IPS DF 4.7 (cell line): ENCODE results near the gene UFSP2.
A peak's percentile ranks its signal among the peaks of the same experiment; 100 is the strongest.

ENCODE experiments used
- DNase-seq: peaks from one replicate; pipeline ENCODE4 v3.0.0-alpha.2; 2013; ENCODE audit warnings: low spot score; ENCODE audit errors: extremely low read depth

Gene UFSP2, protein sequence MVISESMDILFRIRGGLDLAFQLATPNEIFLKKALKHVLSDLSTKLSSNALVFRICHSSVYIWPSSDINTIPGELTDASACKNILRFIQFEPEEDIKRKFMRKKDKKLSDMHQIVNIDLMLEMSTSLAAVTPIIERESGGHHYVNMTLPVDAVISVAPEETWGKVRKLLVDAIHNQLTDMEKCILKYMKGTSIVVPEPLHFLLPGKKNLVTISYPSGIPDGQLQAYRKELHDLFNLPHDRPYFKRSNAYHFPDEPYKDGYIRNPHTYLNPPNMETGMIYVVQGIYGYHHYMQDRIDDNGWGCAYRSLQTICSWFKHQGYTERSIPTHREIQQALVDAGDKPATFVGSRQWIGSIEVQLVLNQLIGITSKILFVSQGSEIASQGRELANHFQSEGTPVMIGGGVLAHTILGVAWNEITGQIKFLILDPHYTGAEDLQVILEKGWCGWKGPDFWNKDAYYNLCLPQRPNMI

DNA sequence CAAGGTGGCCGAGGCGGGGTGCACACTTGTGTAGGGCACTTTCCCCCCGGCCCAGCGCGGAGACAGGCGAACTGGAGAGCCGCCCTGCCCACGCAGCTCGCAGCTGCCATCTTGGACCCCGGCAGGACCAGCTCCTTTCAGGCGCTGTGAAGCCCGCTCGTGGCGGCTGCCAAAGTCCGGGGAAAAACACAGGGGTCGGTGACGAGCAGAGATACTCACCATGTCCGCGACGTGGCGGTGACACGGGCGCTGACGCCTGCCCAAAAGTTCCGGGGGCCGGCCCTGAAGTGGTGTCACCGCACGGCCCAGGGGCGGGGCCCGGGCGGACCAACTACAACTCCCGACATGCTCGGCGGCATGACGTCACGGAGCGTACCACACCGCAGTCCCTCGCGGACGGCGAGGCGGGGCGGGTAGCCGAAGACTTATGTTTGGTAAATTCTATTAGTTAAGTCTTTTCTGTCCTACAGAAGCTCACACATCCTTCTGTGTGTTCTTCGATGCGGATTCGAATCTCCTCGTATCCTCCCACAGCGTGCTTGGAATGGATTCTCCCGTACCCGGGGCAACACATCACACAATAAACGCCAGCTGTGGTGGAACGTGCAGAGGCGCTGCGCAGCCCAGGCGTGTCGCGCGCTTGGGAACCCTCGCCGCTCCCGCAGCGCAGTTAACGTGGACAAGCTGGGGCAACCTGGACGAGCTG is at the start of gene UFSP2:
Gene UFSP2, minus strand, starts transcription at position 318 of the 706 bp plus-strand sequence. Its CDS starts 96 bp downstream, at position 222.
- DNase-seq, result peak; percentile 56

DNA sequence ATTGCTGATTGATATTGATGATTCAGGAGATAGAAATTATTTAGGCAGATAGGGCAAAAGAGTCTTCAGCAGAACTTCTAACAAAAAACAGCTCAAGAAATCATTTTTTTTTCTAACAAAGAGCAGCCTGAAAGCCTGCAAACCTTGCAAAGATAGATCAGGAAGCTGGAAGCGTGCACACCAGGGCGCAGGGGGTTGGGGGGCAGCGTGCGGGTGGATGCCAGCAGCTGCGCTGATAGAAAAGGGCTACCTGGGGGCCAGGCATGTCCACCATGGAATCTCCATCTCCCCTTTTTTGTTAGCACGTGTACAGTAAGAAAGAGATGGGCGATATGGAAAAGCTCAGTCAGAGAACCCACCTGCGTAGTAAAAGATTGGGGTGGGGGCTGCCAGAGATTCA is 47.5 kb upstream of the UFSP2 start:
- no peak for DNase-seq

DNA sequence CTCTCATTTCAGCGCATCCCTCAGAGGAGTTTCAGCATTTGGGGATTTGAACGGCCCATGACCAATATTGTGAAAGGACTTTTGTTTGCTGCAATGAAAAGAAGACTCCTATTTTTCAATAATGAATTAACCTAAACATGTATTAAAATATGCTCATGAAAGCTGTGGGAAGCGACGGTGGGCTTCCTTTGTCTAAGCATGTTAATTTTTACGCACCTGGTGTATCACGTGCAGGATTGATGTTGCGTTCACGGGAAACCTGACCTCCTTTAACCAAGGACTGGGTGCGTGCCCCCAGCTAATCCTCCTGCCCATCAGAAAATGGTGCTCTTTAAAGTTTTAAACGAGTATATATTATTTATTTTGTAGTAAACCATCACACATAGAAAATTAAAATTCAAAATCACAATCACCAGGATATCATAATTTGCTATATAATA is 46.4 kb upstream of the UFSP2 start:
- DNase-seq, result no peak

DNA sequence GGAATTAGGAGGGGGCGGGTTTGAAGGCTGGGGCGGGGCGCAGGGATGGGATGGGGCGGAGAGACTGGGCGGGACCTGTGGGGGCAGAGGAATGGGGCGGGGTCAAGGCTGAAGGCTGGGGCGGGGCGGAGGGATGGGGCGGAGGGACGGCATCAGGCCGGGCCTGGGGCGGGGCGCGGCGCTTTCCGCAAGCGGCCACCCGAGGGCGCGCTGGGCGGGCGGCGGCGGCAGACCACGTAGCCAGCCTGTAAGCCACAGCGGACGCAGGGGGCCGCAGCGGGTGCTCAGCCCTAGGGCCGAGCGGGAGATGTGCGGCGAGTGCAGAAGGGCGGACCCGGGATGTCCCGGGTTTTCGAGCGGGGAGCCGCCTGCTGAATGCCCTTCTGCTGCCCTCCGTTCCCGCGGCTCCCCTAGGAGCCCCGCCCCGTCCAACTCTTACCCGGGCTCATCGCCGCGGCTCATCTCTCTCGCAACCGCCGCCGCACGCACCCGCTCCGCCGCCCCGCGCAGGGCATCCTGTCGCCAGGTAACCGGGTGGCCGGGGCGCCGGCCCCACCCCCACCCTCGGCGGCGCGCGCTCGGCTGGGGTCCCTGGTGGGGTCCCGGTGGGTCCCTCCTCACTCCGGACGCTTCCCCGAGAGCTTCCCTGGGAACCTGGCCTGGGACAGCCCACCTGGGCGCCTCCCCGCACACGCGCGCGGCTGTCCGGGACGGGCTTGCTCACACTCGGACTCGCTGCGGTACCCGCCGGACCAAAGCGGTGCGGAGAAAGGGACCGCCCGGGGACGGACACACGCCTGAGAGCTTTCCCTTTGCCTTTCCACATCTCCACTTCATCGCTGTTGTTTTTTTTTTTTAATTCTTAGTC is 45.7 kb upstream of the UFSP2 start, which contains the start of gene CCDC110:
Gene CCDC110, minus strand, starts transcription at position 499 of the 868 bp plus-strand sequence. Its CDS starts 50 bp downstream, at position 449.
- DNase-seq, result no peak

DNA sequence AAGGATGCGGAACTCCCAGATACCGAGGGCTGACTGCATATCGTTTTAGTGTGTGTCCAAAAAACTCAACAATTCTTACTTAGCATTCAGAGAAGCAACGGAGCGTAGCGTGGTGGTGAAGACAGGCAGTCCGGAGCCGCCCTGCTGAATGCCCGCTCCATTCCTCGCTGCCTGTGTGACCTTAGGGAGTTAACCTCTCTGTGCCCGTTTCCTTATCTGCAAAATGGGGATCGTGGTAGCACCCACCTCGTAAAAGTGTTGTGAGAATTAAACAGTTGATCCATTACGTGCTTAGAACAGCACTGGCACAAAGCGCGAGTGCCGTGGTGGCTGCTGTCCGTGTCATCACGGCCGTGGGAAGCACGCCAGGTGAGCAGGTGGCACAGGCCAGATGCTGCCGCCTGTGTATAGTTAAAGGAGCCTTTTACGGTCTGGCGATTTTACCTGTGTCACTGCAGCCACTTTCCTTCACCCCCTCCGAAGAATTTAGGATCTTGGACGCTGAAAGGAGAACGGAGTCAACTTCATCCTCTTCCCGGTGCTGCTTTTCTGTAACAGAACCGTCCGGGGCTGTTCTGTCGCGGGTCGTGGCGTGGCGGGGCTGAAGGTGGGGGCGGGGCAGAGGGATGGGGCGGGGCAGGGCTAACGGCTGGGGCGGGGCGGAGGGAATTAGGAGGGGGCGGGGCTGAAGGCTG is 44.9 kb upstream of the UFSP2 start:
- no peak for DNase-seq

DNA sequence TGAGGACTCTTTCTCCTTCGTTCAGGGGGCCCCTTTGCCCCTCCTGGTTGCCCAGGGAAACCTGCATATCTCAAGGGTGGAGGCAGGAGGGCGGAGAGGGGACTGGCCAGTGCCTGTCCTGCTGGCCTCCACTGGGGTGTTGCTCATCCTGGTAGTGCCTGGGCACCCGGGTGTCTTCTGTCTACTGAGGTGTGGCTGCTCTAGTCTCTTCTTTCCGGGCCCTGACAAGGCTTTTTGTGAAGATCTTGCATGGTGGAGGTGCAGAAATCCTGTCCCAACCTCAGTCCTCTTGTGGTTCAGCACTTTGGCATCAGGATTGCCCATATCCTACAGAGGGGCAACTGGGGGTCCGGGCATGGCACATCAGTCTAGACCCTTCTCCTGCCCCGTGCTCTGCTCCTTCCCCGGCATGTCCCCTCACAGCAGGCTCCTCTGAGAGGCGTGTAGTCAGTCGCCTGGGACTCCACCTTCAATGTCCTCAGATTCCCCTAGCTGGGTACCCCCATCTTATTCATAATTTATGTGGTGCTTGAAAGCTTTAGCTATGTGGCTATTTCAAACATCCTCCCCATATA is 43.9 kb upstream of the UFSP2 start:
- no peak for DNase-seq

DNA sequence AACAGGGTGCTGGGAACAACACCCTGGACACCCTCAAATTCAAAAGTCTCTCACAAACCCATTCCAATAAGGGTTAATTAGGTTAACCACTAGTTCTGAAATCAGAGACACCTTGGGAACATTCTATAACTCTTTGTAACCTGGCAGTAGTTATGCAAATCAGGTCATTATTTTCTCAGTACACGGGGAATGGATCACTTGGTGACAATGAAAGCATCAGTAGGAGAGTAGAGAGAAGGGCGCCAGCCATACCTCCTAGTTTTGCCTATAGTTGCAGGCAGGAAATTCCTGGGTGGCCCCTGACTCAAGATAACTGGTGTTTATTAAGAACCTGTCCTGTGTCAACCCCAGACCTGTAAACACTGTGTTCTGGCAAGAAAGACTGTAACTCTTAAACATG is 43.2 kb upstream of the UFSP2 start:
- DNase-seq, result no peak

DNA sequence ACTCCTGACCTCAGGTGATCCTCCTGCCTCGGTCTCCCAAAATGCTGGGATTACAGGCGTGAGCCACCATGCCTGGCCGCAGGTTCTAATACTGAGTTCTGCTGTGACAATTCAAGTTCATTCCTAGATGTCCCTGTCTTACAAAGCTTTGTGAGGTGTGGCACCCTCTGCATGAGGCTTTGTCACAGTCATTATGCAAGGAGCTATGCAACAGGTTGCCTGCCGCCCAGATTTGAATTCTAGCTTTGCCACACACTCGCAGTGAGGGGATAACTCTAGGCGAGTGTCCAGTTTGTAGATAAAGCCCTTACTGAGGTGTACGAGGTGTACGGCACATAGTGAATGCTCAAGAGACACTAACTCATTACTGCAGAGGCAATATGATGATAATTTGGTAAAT is 42.2 kb upstream of the UFSP2 start:
- DNase-seq, result no peak

DNA sequence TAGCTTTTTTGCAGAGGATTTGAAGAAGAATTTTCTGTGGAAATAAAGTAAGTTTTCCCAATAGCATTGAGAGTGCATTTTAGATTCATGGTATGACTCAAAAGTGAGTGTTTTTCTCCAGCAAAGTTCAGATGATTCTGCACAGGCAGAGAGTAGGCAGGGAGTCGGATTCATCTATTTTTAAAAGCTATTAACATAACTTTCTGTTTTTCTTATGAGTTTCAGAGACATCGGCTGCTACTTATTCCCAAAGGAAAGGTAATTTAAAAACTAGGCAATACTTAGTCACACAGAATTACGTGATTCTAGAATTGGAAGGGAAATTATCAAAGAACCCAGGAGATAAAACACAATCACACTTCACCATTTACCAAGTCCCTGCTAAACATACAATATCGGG is 41.3 kb upstream of the UFSP2 start:
- no peak for DNase-seq

DNA sequence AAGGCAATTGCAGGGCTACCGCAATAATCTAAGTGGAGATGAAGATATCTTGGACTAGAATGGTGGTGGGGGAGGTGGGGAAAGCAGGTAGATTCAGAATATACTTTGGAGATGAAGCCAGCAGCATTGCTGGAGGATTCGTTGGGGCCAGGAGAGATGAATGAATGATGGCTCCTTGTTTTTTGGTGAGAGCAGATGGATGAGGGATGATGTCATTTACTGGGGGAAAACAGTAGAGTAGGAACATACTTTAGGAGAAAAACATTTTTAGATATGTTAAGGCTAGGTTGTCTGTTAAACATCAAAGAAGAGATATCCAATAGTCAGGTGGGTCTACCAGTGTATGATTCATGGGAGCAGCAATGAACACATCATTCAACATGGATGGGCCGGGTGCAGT is 39.9 kb upstream of the UFSP2 start:
- no peak for DNase-seq

DNA sequence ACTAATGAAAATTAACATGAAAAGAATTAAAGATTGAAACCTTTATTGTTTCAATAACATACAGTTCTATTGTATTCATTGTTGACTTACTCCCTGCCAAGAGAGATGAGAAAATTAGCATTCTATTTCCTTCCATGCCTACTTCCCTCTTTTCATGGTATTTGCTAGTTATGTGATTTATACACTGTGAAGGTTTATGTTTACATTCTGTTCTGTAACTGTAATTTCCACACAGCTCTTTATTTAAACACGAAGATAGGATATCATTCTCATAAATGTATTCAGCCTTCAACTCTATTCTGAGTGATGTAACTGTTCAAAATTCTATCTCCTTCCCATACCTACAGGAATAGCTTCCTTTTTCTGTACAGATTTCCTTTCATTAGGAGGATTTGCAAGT is 39.1 kb upstream of the UFSP2 start:
- no peak for DNase-seq

DNA sequence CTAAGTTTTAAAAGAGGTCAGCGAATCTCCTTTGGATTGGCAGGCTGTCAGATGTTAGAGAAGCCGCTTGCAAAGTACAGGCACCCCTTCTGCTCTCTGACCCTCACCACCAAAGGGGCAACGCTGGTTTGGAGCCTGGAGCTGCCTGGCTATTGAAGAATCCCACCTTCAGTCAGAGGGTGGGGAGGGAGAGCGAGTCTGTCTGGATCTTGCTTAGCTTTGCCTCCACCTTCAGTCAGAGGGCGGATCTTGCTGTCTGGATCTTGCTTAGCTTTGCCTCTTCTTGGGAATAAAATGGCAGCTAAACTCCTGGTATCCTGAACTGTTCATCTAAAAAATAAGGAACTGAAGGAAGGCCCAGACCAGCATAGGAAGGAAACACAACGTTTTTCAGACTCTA is 38.4 kb upstream of the UFSP2 start:
- no peak for DNase-seq

DNA sequence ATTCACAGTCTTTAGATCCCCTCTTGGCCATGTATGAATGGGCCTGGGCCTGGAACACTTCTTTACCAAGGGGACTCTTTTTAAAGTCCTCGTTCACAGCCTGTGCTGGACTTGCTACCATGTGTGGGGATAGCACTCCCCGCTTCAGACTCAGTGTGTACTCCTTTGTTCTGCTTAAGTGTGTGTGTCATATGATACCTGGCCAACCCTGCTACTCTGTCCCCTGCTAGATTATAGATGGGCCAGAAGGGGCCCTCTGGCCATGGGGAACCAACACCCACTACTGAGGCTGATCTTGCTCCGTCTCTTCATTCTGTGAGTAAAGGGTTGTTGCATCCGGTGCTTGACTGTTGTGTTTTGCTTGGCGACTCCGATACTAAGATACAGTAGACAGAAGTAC is 37.8 kb upstream of the UFSP2 start:
- no peak for DNase-seq

DNA sequence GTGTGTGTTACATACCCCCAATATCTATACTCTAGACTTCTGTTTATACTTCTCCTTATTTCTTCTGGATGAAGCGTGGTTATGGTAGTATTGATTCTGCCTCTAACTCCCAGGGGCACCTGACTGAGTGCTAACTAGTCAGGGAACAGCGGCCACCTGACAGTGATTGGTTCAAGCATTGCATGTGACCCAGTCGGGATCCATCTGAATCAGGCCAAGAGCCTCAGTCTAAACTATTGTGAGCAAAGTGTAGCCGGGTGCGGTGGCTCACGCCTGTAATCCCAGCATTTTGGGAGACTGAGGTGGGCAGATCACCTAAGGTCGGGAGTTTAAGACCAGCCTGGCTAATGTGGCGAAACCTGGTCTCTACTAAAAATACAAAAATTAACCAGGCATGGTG is 35.8 kb upstream of the UFSP2 start:
- no peak for DNase-seq

DNA sequence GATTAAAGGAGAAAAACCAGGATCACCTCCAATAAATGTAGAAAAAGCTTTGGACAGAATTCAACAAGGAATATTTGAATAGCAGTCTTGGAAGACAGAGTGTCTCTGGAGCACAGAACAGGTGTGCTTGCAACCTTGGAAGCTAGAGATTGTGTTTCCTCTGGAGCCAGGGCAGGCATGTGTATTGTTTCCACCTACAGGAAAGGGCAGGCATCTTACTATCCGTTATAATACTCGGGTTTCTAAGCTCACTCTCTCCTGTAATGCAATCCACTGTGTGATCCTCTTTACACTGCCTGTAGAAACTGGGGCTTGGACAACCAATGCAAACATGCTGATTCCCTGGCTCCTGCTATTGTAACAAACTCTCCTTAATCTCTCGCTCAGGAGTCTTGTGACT is 31.4 kb upstream of the UFSP2 start:
- no peak for DNase-seq

DNA sequence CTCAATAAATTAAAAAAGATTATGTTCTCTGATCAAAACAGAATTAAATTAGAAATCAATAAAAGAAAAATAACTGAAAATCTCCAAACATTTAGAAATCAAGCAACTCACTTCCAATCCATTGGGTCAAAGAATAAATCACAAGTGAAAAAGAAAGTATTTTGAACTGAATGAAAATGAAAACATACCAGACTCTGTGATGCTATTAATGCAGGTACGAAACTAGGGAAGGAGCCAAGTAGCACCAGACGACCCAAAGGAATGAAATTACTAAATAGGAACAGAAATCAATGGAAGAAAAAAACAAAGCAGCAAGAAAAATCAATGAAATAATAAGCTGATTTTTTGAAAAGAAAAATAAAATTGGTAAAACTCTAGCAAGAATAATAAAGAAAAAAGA is 30.4 kb upstream of the UFSP2 start:
- DNase-seq, result no peak

DNA sequence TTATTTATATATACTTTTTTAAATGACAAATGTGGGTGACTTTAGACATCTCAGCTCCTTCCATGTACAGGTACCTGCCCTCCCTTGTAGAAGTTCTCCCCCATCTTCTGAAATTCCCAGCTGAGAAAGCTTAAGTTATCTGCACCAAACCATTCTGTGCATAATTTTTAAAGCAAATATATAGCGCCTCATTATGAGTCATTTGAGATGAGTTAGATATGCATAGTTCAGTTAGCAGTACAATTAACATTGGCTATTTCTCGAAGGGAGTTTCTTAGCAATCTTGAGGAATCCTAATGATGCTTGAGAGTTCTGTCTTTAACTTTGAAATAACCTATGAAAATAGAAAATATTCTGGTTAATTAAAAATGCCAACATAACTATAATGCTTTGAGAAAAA is 19.4 kb upstream of the UFSP2 start:
- no peak for DNase-seq

DNA sequence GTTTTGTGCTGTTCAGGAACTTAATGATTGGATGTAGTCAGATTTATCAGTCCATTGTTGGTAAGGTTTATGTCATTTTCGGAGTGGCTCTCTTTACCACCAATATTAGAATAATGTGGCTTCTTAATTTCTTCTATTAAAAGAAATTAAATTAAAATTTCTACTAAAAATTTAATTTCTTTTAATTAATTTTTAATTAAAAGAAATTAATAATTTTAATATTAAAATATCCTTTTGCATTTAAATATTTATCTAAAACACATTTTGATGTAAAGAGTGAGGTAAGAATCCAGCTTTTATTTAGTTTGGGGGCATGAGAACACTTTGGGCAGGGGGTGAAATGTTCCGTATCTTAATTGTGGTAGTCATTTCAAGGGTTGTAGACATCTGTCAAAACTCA is 15.7 kb upstream of the UFSP2 start:
- no peak for DNase-seq

DNA sequence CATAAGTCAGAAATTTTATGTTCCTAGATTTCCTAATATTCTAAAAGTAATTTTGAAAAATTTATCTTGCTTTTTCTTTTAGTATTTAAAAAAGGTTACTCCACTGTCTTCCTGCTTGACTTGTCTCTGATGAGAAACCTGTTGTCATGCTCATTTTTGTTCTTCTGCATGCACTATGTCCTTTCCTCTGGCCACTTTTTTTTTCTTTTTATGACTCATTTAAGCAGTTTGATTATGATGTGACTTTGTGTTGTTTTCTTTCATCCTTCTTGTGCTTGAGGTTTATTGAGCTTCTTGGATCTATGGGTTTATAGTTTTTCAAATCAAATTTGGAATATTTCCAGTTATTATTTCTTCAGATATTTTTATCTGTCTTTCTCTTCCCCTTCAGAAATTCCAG is 12.0 kb upstream of the UFSP2 start:
- DNase-seq, result no peak

DNA sequence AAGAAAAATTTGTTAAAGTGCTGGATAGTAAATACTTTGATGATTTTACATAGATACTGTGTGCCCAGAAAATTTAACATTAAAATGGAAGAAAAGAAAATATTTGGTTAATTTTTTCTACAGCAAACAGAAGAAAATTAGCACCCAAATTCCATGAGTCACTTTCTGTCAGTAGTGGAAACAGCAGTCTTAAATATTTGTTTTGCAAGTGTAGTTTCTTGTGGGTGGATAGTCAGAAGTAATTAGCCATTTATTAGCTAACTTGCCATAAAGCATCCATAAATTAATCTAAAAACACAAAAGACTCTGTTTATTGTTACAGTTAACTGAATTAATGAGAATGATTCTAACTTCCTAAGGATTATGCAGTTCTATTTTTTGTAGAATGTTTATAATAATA is 9.7 kb upstream of the UFSP2 start:
- DNase-seq, result no peak

DNA sequence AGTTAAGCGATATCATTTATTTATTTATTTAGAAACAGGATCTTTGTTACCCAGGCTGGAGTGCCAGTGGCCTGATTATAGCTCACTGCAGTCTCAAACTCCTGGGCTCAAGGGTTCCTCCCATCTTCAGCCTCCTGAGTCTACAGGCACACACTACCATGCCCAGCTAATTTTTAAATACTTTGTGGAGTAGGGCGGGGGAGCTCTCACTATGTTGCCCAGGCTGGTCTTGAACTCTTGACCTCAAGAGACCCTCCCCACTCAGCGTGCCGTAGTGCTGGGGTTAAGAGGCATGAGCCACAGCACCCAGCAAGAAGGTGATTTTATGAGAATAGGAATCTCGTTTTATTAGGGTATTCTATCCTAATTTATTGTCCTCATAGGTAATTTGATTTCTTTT is 3.9 kb upstream of the UFSP2 start:
- no peak for DNase-seq
